ENCODE measurements around the gene TACR2. TPM values are rescaled to one million over a fixed set of nuclear protein-coding genes. Genes with fewer than 3 reads are reported as not detected.

The TACR2 gene
- total and polyA plus RNA-seq, 2 of the 13 experiments (the other 11 are each of a cell fraction or from before 2014, with no cell fraction given) = 0.04 TPM; not detected in 1

GRCh38 chr10:69449841-69450240 lies 33.1 kb upstream of the TACR2 start (continued):
- no peak for TF ChIP-seq ZNF558 (CRISPR knock-in tag; IDR thresholded peaks at IDR 0.05; ENCODE audit: borderline replicate concordance)
- TF ChIP-seq ZMYM4 (CRISPR knock-in tag; IDR thresholded peaks at IDR 0.05) = no peak
- no peak for TF ChIP-seq ZNF709 (CRISPR knock-in tag; IDR thresholded peaks at IDR 0.05)
- TF ChIP-seq, protein P1, sequence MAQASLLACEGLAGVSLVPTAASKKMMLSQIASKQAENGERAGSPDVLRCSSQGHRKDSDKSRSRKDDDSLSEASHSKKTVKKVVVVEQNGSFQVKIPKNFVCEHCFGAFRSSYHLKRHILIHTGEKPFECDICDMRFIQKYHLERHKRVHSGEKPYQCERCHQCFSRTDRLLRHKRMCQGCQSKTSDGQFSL (CRISPR knock-in tag; IDR thresholded peaks at IDR 0.05) = no peak
- no peak for TF ChIP-seq HDAC6 (IDR thresholded peaks at IDR 0.05; ENCODE audit: low read depth, low read length)
- no peak for TF ChIP-seq ZNF256 (CRISPR knock-in tag; conservative IDR thresholded peaks at IDR 0.05)
- TF ChIP-seq, protein P2, sequence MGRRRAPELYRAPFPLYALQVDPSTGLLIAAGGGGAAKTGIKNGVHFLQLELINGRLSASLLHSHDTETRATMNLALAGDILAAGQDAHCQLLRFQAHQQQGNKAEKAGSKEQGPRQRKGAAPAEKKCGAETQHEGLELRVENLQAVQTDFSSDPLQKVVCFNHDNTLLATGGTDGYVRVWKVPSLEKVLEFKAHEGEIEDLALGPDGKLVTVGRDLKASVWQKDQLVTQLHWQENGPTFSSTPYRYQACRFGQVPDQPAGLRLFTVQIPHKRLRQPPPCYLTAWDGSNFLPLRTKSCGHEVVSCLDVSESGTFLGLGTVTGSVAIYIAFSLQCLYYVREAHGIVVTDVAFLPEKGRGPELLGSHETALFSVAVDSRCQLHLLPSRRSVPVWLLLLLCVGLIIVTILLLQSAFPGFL (CRISPR knock-in tag; IDR thresholded peaks at IDR 0.05) = no peak
- TF ChIP-seq, protein P3, sequence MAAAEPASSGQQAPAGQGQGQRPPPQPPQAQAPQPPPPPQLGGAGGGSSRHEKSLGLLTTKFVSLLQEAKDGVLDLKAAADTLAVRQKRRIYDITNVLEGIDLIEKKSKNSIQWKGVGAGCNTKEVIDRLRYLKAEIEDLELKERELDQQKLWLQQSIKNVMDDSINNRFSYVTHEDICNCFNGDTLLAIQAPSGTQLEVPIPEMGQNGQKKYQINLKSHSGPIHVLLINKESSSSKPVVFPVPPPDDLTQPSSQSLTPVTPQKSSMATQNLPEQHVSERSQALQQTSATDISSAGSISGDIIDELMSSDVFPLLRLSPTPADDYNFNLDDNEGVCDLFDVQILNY (CRISPR knock-in tag; conservative IDR thresholded peaks at IDR 0.05) = no peak
- TF ChIP-seq TBX3 (IDR thresholded peaks at IDR 0.05; ENCODE audit: borderline replicate concordance) = no peak
- TF ChIP-seq, protein P4, sequence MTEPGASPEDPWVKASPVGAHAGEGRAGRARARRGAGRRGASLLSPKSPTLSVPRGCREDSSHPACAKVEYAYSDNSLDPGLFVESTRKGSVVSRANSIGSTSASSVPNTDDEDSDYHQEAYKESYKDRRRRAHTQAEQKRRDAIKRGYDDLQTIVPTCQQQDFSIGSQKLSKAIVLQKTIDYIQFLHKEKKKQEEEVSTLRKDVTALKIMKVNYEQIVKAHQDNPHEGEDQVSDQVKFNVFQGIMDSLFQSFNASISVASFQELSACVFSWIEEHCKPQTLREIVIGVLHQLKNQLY (CRISPR knock-in tag; IDR thresholded peaks at IDR 0.05) = no peak
- TF ChIP-seq PITX1 (CRISPR knock-in tag; IDR thresholded peaks at IDR 0.05) = 0 out of 2 replicates have a peak, but pooled peaks have one; percentile 34
- no peak for TF ChIP-seq HDAC2 (CRISPR knock-in tag; IDR thresholded peaks at IDR 0.05)
- TF ChIP-seq PPARG (CRISPR knock-in tag; conservative IDR thresholded peaks at IDR 0.05) = peak; percentile 89
- TF ChIP-seq HNF1B (CRISPR knock-in tag; IDR thresholded peaks at IDR 0.05) = no peak
- peak; percentile 71 for TF ChIP-seq MIXL1 (CRISPR knock-in tag; IDR thresholded peaks at IDR 0.05)
- no peak for TF ChIP-seq PTBP1 (IDR thresholded peaks at IDR 0.05; ENCODE audit: low read depth, low read length, poor library complexity, severe bottlenecking)
- TF ChIP-seq ZNF430 (CRISPR knock-in tag; IDR thresholded peaks at IDR 0.05) = no peak
- TF ChIP-seq DRAP1 (CRISPR knock-in tag; IDR thresholded peaks at IDR 0.05) = no peak
- TF ChIP-seq ZNF282 (IDR thresholded peaks at IDR 0.05; ENCODE audit: partially characterized antibody) = no peak
- no peak for TF ChIP-seq ZC3H13 (CRISPR knock-in tag; IDR thresholded peaks at IDR 0.05)
- no peak for TF ChIP-seq SP2 (CRISPR knock-in tag; IDR thresholded peaks at IDR 0.05)
- no peak for TF ChIP-seq HNF1A (IDR thresholded peaks at IDR 0.05; ENCODE audit: low read depth)
- TF ChIP-seq HNF1A (CRISPR knock-in tag; IDR thresholded peaks at IDR 0.05; ENCODE audit: borderline replicate concordance) = no peak

Measured in HepG2 (cell line).